GM12864 (cell line): Measurements from ENCODE around the gene SLC25A13.

Source experiments
- DNase-seq: peaks from one replicate; pipeline ENCODE4 v3.0.0-alpha.2; 2011; ENCODE audit warnings: low read depth
- H3K4me3 ChIP-seq: 2 replicates; pipeline ENCODE4 v1.5.1; 2011; ENCODE audit warnings: mild to moderate bottlenecking, low read depth, low read length, control low read depth
- TF ChIP-seq, protein P1 (sequence below): IDR thresholded peaks from 2 replicates; pipeline ENCODE4 v1.5.1; 2011; ENCODE audit warnings: low read depth, mild to moderate bottlenecking, moderate library complexity, low read length, control low read depth, inconsistent platforms; ENCODE audit errors: missing control alignments

SLC25A13 gene

DNA sequence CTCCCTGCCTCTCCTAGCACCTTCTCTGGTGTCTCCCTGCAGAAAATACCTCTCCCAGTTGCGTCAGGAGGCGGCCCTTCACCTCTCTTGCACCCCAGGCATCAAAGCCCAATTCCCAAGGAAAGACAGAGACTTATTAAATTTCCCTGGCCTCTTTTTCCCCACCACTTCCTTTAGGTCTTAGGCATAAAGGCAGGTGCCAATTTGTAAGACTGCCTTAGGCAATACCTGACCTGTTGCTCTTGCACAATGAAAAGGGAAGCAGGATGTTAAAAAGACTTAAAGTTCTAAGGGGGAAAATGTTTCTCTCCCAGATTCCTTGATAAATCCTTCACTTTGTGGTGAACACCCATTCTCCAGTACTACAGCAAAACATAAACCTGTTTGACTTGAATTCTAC lies 186.7 kb downstream of the SLC25A13 start:
- TF ChIP-seq, protein P1, sequence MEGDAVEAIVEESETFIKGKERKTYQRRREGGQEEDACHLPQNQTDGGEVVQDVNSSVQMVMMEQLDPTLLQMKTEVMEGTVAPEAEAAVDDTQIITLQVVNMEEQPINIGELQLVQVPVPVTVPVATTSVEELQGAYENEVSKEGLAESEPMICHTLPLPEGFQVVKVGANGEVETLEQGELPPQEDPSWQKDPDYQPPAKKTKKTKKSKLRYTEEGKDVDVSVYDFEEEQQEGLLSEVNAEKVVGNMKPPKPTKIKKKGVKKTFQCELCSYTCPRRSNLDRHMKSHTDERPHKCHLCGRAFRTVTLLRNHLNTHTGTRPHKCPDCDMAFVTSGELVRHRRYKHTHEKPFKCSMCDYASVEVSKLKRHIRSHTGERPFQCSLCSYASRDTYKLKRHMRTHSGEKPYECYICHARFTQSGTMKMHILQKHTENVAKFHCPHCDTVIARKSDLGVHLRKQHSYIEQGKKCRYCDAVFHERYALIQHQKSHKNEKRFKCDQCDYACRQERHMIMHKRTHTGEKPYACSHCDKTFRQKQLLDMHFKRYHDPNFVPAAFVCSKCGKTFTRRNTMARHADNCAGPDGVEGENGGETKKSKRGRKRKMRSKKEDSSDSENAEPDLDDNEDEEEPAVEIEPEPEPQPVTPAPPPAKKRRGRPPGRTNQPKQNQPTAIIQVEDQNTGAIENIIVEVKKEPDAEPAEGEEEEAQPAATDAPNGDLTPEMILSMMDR: no peak
- DNase-seq: no peak
- no peak overlapping the region for H3K4me3 ChIP-seq

DNA sequence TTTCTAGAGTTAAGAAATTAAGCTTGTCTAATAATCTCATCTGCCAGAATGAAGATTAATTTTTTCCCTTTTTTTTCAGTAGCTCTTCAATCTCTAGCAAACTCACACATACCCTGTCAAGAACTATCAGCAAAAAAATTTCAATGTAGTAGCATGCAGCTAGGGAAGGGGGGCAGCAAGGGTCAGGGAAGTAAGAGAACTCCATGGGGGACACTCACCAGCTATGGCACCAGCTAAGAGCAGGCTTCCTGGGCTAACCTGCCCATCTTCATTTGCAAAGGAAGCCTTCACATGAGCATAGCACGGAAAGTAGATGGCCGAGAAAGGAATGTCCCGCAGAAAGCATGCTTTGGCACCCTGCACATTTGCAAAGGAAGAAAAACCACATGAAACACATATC lies 190.4 kb downstream of the SLC25A13 start:
- TF ChIP-seq, protein P1: no peak
- H3K4me3 ChIP-seq: no peak overlapping the region
- DNase-seq: no peak

- TF ChIP-seq, protein P1: no peak
- no peak for DNase-seq
Measured at GRCh38 chr7:96127746-96128145, 194.2 kb downstream of the SLC25A13 start.

DNA sequence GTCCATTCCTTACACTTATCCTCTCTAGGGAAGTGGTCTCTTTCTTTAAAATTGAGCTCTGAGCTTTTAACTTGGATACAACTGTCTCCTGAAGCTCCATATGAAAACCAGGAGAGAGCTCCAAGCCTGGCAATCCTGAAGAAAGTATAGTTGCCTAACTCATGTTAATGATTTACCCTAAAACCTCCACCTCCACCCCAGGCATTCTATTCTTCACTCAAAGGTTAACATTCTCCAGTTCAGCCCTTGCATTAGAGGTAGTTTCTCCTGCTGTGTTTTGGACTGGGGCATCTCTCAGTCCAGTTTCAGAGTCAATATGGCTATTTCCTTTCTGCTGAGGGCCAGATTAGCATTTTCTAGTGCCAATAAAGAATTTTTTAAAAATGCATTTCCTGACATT lies 195.5 kb downstream of the SLC25A13 start:
- no peak overlapping the region for H3K4me3 ChIP-seq
- TF ChIP-seq, protein P1: no peak
- DNase-seq: no peak

More at GRCh38 chr7:96127746-96128145, 194.2 kb downstream of the SLC25A13 start:
- no peak overlapping the region for H3K4me3 ChIP-seq

- no peak for DNase-seq
- TF ChIP-seq, protein P1: no peak
- H3K4me3 ChIP-seq: no peak overlapping the region
Measured at GRCh38 chr7:96122746-96123145, 199.2 kb downstream of the SLC25A13 start.

GRCh38 chr7:96121752-96122151 lies 200.1 kb downstream of the SLC25A13 start:
- TF ChIP-seq, protein P1: no peak
- no peak for DNase-seq
- H3K4me3 ChIP-seq: no peak overlapping the region

DNA sequence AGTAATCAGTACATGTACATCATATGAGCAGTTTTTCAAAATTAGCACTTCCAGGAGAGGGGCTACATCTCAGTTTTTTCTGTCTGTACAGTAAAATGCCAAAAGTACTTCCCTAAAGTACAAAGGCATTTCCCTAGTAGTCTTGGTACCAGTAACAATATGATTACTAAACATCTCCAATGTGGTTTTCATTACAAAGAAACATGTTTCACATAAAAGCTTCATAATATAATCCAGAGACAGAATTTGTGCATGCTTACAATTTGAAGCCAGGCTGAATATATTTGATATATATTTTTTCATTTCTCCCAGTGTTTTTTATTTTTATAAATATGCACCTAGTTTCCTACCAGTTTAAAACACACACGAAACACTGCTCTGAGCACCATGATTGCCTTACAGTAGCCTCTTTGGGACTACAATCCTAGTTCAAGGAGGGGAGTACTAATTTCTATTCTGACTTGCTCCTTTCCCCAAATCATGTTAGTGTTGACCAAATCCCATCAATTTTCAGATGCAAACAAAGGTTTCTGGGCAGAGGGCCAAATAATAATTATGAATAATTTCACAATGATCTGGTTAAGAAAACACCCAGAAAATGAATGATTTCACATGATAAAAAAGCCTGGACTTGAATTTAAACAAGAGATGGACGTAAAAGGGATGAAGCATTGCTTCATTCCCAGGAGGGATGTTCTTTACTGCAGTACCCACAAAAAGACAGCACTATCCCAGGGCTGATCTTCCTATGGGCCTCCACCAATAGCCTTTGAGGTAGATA lies 201.3 kb downstream of the SLC25A13 start:
- TF ChIP-seq, protein P1: no peak
- no peak for DNase-seq
- H3K4me3 ChIP-seq: no peak overlapping the region
